Sigmoid colon (tissue), 7 donors: Measurements from ENCODE around the gene PLVAP. TPM values are rescaled to one million over a fixed set of nuclear protein-coding genes. Genes with fewer than 3 reads are reported as not detected.

Experiments used
- DNase-seq: peaks from one replicate; pipeline ENCODE4 v3.0.0-alpha.2; 2019
- H3K27ac ChIP-seq, 4 donors: fragments of 200-600 bp; sonication (generic); one replicate each; pipeline ENCODE4 v1.5.1; 2016 to 2019; ENCODE audit warnings: mild to moderate bottlenecking in 1 of 4
- H3K27me3 ChIP-seq, 3 donors: fragments of 200-600 bp; sonication (generic); one replicate each; pipeline ENCODE4 v1.5.1; 2019; ENCODE audit warnings: mild to moderate bottlenecking in 1 of 3
- H3K36me3 ChIP-seq, 4 donors: fragments of 200-600 bp; sonication (generic); one replicate each; pipeline ENCODE4 v1.5.1; 2016 to 2019
- H3K4me1 ChIP-seq, 4 donors: fragments of 200-600 bp; sonication (generic); one replicate each; pipeline ENCODE4 v1.5.1; 2017 to 2019
- H3K4me3 ChIP-seq, 4 donors: fragments of 200-600 bp; sonication (generic); one replicate each; pipeline ENCODE4 v1.5.1; 2017 to 2019; ENCODE audit warnings: mild to moderate bottlenecking in 2 of 4, moderate library complexity in 1 of 4
- H3K9me3 ChIP-seq, 4 donors: fragments of 200-600 bp in 3 of 4; sonication (generic) in 3 of 4; one replicate each; pipeline versions ENCODE4 v1.5.1 to v1.6.1; 2013 to 2019
- CTCF ChIP-seq, 4 experiments: fragments of 450-650 bp in 3 of 4; fragments of 200-600 bp in 1 of 4; IDR thresholded peaks; one replicate each; pipeline ENCODE4 v1.5.1; 2016 to 2019; ENCODE audit warnings: antibody characterized with exemption in 4 of 4, mild to moderate bottlenecking in 3 of 4, moderate library complexity in 2 of 4
- EP300 ChIP-seq, 4 donors: sonication (generic); formaldehyde crosslinking; IDR thresholded peaks; one replicate each; pipeline ENCODE4 v1.6.1; 2017; ENCODE audit warnings: antibody characterized with exemption in 4 of 4
- POLR2A ChIP-seq, 2 donors: fragments of 450-650 bp; IDR thresholded peaks; one replicate each; pipeline ENCODE4 v1.6.1; 2016; ENCODE audit warnings: antibody characterized with exemption in 2 of 2, mild to moderate bottlenecking in 2 of 2, moderate library complexity in 2 of 2
- POLR2AphosphoS5 ChIP-seq, 4 donors: sonication (generic); formaldehyde crosslinking; IDR thresholded peaks; one replicate each; pipeline ENCODE4 v1.6.1; 2017; ENCODE audit warnings: antibody characterized with exemption in 4 of 4
- WGBS, 2 donors: extraction: QIAGEN DNeasy Blood & Tissue Kit; methylation state at CpG; one replicate each; pipeline ENCODE4 v1.1.7; 2013; 5-methylcytosine and 5-hydroxymethylcytosine counted together
- intact Hi-C: fragments of 100-400 bp; cut with DNase I; formaldehyde crosslinking; loops from one replicate; pipeline ENCODE4 v1.15.1; 2023
- polyA plus RNA-seq, 3 donors: library from polyadenylated mRNA; stranded (reverse); fragments of 200-250 nt; gene quantifications; one replicate each; pipeline ENCODE4 v1.2.3, GENCODE V29; 2013
- total RNA-seq, 4 donors: library from RNA; depleted of rRNA; stranded (reverse); fragments of >200 nt; gene quantifications; one replicate each; pipeline ENCODE4 v1.1.0, GENCODE V29; 2016
- donor health status: healthy with polysubstance abuse.
- donor health status: Bipolar disorder and iron deficiency.
- donor health status: healthy.

Gene PLVAP
- total and polyA plus RNA-seq, 7 donors: 3.0 to 54.7 (median 19.6) TPM

DNA sequence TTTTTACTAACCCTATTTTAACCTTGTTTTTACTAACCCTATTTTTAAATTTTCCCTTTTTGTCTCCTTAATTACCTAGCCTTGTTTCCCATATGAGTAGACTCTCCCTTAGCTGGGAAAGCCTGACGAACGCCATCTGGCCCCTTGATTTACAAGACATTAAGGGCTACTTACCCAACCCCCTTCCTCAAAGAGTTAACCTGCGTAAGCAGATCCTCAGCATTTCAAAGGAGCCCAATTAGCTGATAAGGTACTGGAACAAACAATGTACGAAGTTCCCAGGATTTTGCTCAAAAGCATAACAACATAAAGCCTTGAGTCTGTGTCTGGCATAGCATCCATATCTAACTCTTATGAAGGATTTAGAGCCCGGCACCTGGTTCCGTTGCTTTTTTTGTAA lies 38.0 kb upstream of the PLVAP start:
- Histone ChIP-seq H3K27ac (peak overlapping the region in 3 of 4 donors; percentile 15 to 26 (median 26)), H3K4me3 (no peak overlapping the region), H3K9me3 (no peaks in the 10 kb centered on the region), H3K4me1 (peaks cover 0 to 27% (median 19%) of the 10 kb centered on the region in 4 donors), H3K27me3 (no peaks in the 10 kb centered on the region), H3K36me3 (no peaks in the 10 kb centered on the region)
- WGBS, 2 donors: 75 to 89% methylated on average over 6 of the region's 6 CpGs
- TF ChIP-seq CTCF (IDR thresholded peaks at IDR 0.05) (no peak), POLR2AphosphoS5 (IDR thresholded peaks at IDR 0.05) (no peak)
- no peak for DNase-seq
- intact Hi-C loops: no loop called here

GRCh38 chr19:17414097-17414496 lies 37.0 kb upstream of the PLVAP start:
- intact Hi-C loops: no loop called here
- H3K4me1 ChIP-seq: peaks cover 0 to 22% (median 16%) of the 10 kb centered on the region in 4 donors
- TF ChIP-seq CTCF (IDR thresholded peaks at IDR 0.05) (no peak), POLR2AphosphoS5 (IDR thresholded peaks at IDR 0.05) (no peak), POLR2A (IDR thresholded peaks at IDR 0.05) (no peak), EP300 (IDR thresholded peaks at IDR 0.05) (no peak)

DNA sequence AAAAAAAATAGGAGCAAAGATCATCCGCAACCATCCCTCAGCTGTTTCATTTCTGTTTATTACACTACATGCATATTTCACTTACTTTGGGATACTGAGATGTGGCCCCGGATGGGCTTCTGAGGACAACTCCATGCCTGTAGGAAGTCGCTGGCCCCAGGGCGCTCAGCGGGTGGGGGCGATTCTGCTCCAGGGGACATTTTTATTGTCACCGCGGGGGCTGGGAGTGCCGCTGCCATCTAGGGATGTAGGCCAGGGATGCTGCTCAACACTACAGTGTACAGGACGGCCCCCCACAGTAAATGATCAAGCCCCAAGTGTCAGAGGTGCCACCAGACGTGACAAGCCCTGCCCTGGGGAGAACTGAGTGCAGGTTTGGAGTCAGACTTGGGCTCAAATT lies 34.7 kb upstream of the PLVAP start:
- H3K36me3 ChIP-seq: no peaks in the 10 kb centered on the region
- no peak for DNase-seq
- intact Hi-C loops: no loop called here
- H3K4me3 ChIP-seq: no peak overlapping the region
- TF ChIP-seq POLR2A (IDR thresholded peaks at IDR 0.05) (no peak), POLR2AphosphoS5 (IDR thresholded peaks at IDR 0.05) (no peak), EP300 (IDR thresholded peaks at IDR 0.05) (no peak), CTCF (IDR thresholded peaks at IDR 0.05) (no peak)
- no peaks in the 10 kb centered on the region for H3K27me3 ChIP-seq
- H3K27ac ChIP-seq: peak overlapping the region in 3 of 4 donors; percentile 70 to 73 (median 72)
- WGBS, 2 donors: 80 to 89% methylated on average over 11 of the region's 11 CpGs
- peaks cover 0 to 25% (median 18%) of the 10 kb centered on the region in 4 donors for H3K4me1 ChIP-seq
- H3K9me3 ChIP-seq: no peaks in the 10 kb centered on the region

More at GRCh38 chr19:17414097-17414496, 37.0 kb upstream of the PLVAP start:
- Histone ChIP-seq H3K9me3 (no peaks in the 10 kb centered on the region), H3K36me3 (no peaks in the 10 kb centered on the region), H3K4me3 (no peak overlapping the region), H3K27me3 (no peaks in the 10 kb centered on the region), H3K27ac (peak overlapping the region in 1 of 4 donors; percentile 70)
- no peak for DNase-seq
- 89 to 95% methylated on average over 8 of the region's 8 CpGs for WGBS, 2 donors

DNA sequence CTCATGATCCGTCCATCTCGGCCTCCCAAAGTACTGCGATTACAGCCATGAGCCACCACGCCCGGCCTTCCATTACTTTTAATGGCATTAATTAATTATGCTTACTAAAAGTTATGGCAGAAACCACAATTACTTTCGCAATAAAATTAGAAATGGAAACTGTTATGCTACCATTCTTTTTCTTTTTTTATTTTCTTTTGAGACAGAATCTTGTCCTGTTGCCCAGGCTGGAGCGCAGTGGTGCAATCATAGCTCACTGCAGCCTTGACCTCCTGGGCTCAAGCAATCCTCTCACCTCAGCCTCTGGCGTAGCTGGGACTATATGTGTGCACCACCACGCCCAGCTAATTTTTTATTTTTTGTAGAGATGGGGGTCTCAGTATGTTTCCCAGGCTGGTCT lies 32.8 kb upstream of the PLVAP start:
- TF ChIP-seq POLR2AphosphoS5 (IDR thresholded peaks at IDR 0.05) (peak in 1 of 4 donors; percentile 20), CTCF (IDR thresholded peaks at IDR 0.05) (no peak)
- intact Hi-C loops: no loop called here
- Histone ChIP-seq H3K27me3 (no peaks in the 10 kb centered on the region), H3K4me3 (no peak overlapping the region), H3K27ac (no peak overlapping the region), H3K4me1 (peaks cover 0 to 41% (median 34%) of the 10 kb centered on the region in 4 donors), H3K36me3 (no peaks in the 10 kb centered on the region), H3K9me3 (no peaks in the 10 kb centered on the region)
- DNase-seq: peak; percentile 75
- WGBS, 2 donors: 92 to 95% methylated on average over 9 of the region's 9 CpGs

GRCh38 chr19:17406887-17407196 lies 29.7 kb upstream of the PLVAP start:
- peak overlapping the region in 3 of 4 donors; percentile 17 to 50 (median 48) for H3K4me3 ChIP-seq
- TF ChIP-seq POLR2A (IDR thresholded peaks at IDR 0.05): no peak
- TF ChIP-seq POLR2AphosphoS5 (IDR thresholded peaks at IDR 0.05): no peak
- no peak for TF ChIP-seq EP300 (IDR thresholded peaks at IDR 0.05)
- TF ChIP-seq CTCF (IDR thresholded peaks at IDR 0.05): no peak
- no peak for DNase-seq
- no peaks in the 10 kb centered on the region for H3K27me3 ChIP-seq
- peaks cover 0 to 52% (median 30%) of the 10 kb centered on the region in 4 donors for H3K4me1 ChIP-seq
- H3K9me3 ChIP-seq: no peaks in the 10 kb centered on the region
- peaks cover 0 to 6% (median 0%) of the 10 kb centered on the region in 4 donors for H3K36me3 ChIP-seq
- 19% methylated on average over 2 of the region's 2 CpGs for WGBS, 2 donors
- intact Hi-C loops: no loop called here
- peak overlapping the region; percentile 70 to 84 (median 75) for H3K27ac ChIP-seq
